GM12892 (cell line): ENCODE measurements around the gene ATXN2.

Source experiments
- POLR2A ChIP-seq: IDR thresholded peaks from 2 replicates; pipeline ENCODE4 v1.6.1; 2011; ENCODE audit warnings: low read depth, low read length, control low read depth
- POLR2AphosphoS5 ChIP-seq: IDR thresholded peaks from 2 replicates; pipeline ENCODE4 v1.6.1; 2011; ENCODE audit warnings: low read depth, low read length, control low read depth

DNA sequence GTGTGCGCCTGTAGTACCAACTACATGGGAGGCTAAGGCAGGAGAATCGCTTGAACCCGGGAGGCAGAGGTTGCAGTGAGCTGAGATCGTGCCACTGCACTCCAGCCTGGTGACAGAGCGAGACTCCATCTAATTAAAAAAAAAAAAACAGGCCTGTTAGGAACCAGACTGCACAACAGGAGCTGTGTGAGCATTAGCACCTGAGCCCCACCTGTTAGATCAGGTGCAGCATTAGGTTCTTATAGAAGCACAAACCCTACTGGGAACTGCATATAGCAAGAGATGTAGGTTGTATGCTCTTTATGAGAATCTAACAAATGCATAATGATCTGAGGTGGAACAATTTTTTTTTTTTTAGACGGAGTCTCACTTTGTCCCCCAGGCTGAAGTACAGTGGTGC, 8.6 kb downstream of the ATXN2 start:
- TF ChIP-seq POLR2A (no peak), POLR2AphosphoS5 (no peak)
